Glutamatergic neuron (in vitro differentiated cells): ENCODE measurements around the gene LEF1. TPM values are rescaled to one million over a fixed set of nuclear protein-coding genes. Genes with fewer than 3 reads are reported as not detected.
A peak's percentile ranks its signal among the peaks of the same experiment; 100 is the strongest.

ENCODE experiments used
- DNase-seq: peaks from one replicate; pipeline ENCODE4 v3.0.0; 2022
- H3K27ac Mint-ChIP-seq: one replicate; pipeline ENCODE4 v1.8.0; 2020; ENCODE audit warnings: mild to moderate bottlenecking, mixed read lengths, inconsistent platforms; ENCODE audit not compliant: unreplicated experiment
- H3K27me3 Mint-ChIP-seq: one replicate; pipeline ENCODE4 v1.8.0; 2020; ENCODE audit warnings: mild to moderate bottlenecking, moderate library complexity, mixed read lengths, inconsistent platforms; ENCODE audit not compliant: unreplicated experiment
- H3K36me3 Mint-ChIP-seq: one replicate; pipeline ENCODE4 v1.8.0; 2020; ENCODE audit warnings: mild to moderate bottlenecking, mixed read lengths, inconsistent platforms; ENCODE audit not compliant: unreplicated experiment
- H3K4me1 Mint-ChIP-seq: one replicate; pipeline ENCODE4 v1.8.0; 2020; ENCODE audit warnings: mild to moderate bottlenecking, low read depth, mixed read lengths, inconsistent platforms; ENCODE audit not compliant: unreplicated experiment
- H3K4me3 Mint-ChIP-seq: one replicate; pipeline ENCODE4 v1.8.0; 2020; ENCODE audit warnings: mild to moderate bottlenecking, mixed read lengths, inconsistent platforms; ENCODE audit not compliant: unreplicated experiment
- H3K9me3 Mint-ChIP-seq: one replicate; pipeline ENCODE4 v1.8.0; 2020; ENCODE audit warnings: mild to moderate bottlenecking, moderate library complexity, mixed read lengths, inconsistent platforms; ENCODE audit not compliant: unreplicated experiment
- total RNA-seq: library from RNA; stranded (reverse); fragmentation: NEBNext Ultra II Directional; extraction: Animal tissue kit (Norgen Biotek cat#: 25700); gene quantifications from one replicate; pipeline ENCODE4 v1.2.1, GENCODE V29; 2021; ENCODE audit not compliant: unreplicated experiment
- TF ChIP-seq, protein P1 (sequence below): fragments of 200-600 bp; sonication (generic); IDR thresholded peaks from one replicate; pipeline ENCODE4 v1.5.0; 2021; ENCODE audit not compliant: partially characterized antibody, unreplicated experiment

Gene LEF1
- total RNA-seq, 1 donor from 2014 or later = 0.98 TPM

- TF ChIP-seq, protein P1, sequence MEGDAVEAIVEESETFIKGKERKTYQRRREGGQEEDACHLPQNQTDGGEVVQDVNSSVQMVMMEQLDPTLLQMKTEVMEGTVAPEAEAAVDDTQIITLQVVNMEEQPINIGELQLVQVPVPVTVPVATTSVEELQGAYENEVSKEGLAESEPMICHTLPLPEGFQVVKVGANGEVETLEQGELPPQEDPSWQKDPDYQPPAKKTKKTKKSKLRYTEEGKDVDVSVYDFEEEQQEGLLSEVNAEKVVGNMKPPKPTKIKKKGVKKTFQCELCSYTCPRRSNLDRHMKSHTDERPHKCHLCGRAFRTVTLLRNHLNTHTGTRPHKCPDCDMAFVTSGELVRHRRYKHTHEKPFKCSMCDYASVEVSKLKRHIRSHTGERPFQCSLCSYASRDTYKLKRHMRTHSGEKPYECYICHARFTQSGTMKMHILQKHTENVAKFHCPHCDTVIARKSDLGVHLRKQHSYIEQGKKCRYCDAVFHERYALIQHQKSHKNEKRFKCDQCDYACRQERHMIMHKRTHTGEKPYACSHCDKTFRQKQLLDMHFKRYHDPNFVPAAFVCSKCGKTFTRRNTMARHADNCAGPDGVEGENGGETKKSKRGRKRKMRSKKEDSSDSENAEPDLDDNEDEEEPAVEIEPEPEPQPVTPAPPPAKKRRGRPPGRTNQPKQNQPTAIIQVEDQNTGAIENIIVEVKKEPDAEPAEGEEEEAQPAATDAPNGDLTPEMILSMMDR = no peak
- H3K4me1 Mint-ChIP-seq = peaks cover 22% of the 10 kb centered on the region
- DNase-seq = no peak
- no peaks in the 10 kb centered on the region for H3K36me3 Mint-ChIP-seq
- no peak overlapping the region for H3K27ac Mint-ChIP-seq
- H3K9me3 Mint-ChIP-seq = peaks cover 13% of the 10 kb centered on the region
- peaks cover 37% of the 10 kb centered on the region for H3K27me3 Mint-ChIP-seq
- H3K4me3 Mint-ChIP-seq = peak overlapping the region; percentile 87
Observed at GRCh38 chr4:108168160-108168670, 517 bp downstream of the LEF1 start.

- Mint-ChIP-seq H3K9me3 (peaks cover 13% of the 10 kb centered on the region), H3K4me1 (peaks cover 22% of the 10 kb centered on the region), H3K4me3 (peak overlapping the region; percentile 97), H3K36me3 (no peaks in the 10 kb centered on the region), H3K27ac (no peak overlapping the region), H3K27me3 (peaks cover 36% of the 10 kb centered on the region)
- DNase-seq = peak; percentile 61
- TF ChIP-seq, protein P1 = no peak
Observed at GRCh38 chr4:108166441-108167315, 2.1 kb downstream of the LEF1 start.

DNA sequence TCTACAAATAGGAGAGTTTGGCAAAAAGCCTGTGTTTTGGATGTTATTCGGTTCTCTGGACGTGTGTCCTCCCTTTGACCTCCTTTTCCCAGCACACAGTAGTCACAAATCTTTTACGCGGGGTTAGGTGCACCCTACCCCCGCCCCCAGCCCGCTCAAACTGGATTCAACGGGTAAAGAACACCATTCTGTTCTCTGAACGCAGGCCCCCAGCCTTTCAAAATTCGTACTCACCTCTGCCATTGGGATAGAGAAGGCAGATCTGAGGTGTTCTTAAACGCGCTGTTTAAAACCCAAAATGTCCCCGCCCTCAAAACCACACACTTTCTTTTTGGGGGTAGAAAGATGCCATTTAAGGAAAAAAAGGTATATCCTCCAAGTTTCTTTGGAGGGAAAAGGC lies 2.7 kb downstream of the LEF1 start:
- H3K4me1 Mint-ChIP-seq = peaks cover 17% of the 10 kb centered on the region
- peaks cover 13% of the 10 kb centered on the region for H3K9me3 Mint-ChIP-seq
- no peak for DNase-seq

DNA sequence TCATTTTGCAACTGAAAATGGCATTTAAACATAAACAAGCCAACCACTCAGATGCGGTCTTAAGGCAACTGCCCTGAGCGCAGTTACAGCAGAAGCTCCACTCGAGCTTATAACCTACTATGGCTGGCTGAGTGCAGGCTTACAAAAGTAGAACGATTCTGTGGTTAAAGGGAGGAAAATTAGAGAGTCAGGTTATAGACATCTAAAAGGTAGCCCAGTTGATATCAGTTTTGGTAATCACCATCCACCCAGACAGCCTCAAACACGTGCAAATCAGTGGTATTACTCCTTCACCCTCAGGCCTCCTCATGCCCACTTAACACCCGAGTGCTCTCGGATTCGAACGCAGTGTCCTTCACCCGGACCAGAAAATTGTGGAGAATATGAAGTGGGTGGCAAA lies 3.1 kb downstream of the LEF1 start:
- H3K36me3 Mint-ChIP-seq = no peaks in the 10 kb centered on the region
- TF ChIP-seq, protein P1 = no peak
- peaks cover 16% of the 10 kb centered on the region for H3K4me1 Mint-ChIP-seq
- H3K27ac Mint-ChIP-seq = no peak overlapping the region
- H3K27me3 Mint-ChIP-seq = peaks cover 28% of the 10 kb centered on the region
- H3K9me3 Mint-ChIP-seq = peaks cover 12% of the 10 kb centered on the region
- no peak for DNase-seq
- peak overlapping the region; percentile 4 for H3K4me3 Mint-ChIP-seq

More for the DNA sequence above, 2.7 kb downstream of the LEF1 start:
- no peak overlapping the region for H3K27ac Mint-ChIP-seq
- TF ChIP-seq, protein P1 = no peak
- H3K4me3 Mint-ChIP-seq = peak overlapping the region; percentile 68
- no peaks in the 10 kb centered on the region for H3K36me3 Mint-ChIP-seq
- peaks cover 32% of the 10 kb centered on the region for H3K27me3 Mint-ChIP-seq

DNA sequence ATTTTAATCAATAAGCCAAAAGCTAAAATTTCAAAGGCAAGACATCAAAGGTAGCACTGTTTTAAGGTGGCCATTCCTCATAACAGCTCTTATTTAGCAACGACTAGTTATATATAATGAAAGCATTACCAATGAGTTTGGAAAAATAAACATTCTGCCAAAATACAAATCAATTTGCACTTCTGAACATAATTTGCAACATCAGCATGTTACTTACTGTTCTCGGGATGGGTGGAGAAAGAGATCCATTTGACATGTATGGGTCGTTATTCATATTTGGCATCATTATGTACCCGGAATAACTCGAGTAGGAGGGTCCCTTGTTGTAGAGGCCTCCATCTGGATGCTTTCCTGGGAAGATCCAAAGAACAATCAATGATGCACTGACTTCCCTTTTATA lies 5.4 kb downstream of the LEF1 start:
- Mint-ChIP-seq H3K27ac (no peak overlapping the region), H3K4me3 (no peak overlapping the region), H3K9me3 (peaks cover 5% of the 10 kb centered on the region), H3K36me3 (no peaks in the 10 kb centered on the region), H3K4me1 (peaks cover 7% of the 10 kb centered on the region), H3K27me3 (peaks cover 19% of the 10 kb centered on the region)
- TF ChIP-seq, protein P1 = no peak
- no peak for DNase-seq
